ENCODE measurements around the gene TP53BP2.
"Not testable (repeated sequence)": the region's sequence is repeated elsewhere in the genome, so short reads cannot be mapped to it uniquely, and the experiment has no call there.

TP53BP2 gene

GRCh38 chr1:223738465-223739365, 107.0 kb downstream of the TP53BP2 start:
- no peak for DNase-seq

DNA sequence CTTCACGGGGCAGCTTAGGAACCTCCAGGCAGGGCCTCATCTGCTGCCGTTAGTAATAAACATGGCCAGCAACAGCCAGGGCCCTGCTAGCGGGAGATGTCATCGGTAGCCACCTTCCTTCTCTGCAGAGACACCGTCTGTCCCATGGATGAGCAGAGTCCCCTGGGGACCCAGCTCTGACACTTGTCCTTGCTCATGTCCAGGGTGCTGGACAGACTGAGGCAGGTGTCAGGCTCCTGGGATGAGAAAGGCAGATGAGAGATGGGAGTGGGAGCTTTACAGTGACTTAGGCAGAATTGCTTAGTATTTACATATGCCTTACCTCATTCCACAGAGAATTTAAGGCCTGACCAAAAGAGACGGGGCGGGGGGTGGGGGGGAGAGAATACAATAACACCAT, 108.4 kb downstream of the TP53BP2 start:
- no peak for DNase-seq

GRCh38 chr1:223736638-223737037, 109.1 kb downstream of the TP53BP2 start:
- DNase-seq = not testable (repeated sequence)

GRCh38 chr1:223733898-223734852, 111.6 kb downstream of the TP53BP2 start:
- DNase-seq = no peak

DNA sequence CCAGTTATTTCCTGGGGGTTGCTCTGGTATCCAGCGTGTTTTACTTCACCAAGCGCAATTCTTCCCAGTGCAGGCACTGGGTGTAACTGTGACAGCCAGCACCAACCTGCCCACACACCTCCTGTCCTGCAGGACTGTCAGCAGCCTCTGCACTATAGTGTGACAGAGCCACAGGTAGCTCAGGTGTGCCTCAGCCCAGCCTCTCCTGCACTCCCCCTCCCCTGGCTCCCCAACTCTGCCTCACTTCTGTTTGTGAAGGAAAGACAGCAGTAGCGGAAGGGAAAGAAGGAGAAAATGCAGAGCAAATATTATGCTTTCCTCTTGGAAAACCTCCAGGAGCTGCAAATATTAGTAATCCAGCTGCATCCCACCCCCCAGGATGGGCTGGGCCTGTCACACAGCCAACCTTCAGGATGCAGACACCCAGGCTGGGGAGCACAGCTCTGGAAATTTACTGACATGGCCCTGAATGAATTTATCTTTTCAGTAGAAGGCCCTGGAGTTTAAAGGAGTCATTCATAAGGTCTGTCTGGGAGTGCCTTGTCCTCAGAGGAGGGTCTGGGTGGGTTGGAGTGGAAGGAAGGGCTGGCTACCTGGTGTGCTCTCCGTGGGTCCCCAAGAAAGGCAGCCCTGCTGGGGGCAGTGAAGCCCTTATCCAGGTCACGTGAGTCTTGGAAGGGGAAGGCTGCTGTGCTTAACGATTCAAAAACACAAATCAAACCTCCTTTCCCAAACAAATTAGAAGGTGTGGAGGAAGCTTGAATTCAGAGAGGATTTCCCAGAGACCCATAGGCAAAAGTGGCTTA, 112.6 kb downstream of the TP53BP2 start:
- no peak for DNase-seq

GRCh38 chr1:223731133-223731770, 114.5 kb downstream of the TP53BP2 start:
- no peak for DNase-seq

GRCh38 chr1:223730479-223731132, 115.1 kb downstream of the TP53BP2 start:
- no peak for DNase-seq

DNA sequence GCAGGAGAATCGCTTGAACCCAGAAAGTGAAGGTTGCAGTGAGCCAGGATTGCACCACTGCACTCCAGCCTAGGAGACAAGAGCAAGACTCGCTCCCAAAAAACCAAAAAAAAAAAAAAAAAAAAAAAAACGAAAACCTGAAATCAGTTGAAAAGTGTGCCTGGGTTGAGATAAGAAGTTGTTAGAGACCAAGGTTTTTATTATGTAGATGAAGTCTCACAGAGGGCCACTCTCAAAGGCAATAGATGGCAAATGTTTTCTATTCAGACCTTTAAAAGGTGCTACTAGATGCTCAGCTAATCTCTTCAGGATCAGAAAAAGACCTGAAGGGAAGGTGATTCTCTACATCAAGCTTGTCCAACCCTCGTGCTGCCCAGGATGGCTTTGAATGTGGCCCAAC, 115.8 kb downstream of the TP53BP2 start:
- no peak for DNase-seq

Data from activated CD4-positive, alpha-beta T cell treated with anti-CD3 and anti-CD28 coated beads, Interleukin-2, Interleukin-6, amounts not matched to agents 100 ng/mL and 50 ng/mL, durations not matched to agents 16 hours and 8 hours (primary cell).